Measurements from ENCODE around the gene NR3C1.

The NR3C1 gene

GRCh38 chr5:143403593-143404415 is at the start of gene NR3C1:
TSS of gene NR3C1 (minus strand) at chr5:143403686. CDS start at chr5:143400839, 2,847 bp downstream.
- DNase-seq, result peak in 55 of 56 donors; percentile 13 to 94 (median 81)

GRCh38 chr5:143449772-143450171 is 46.3 kb upstream of the NR3C1 start:
- no peak for DNase-seq

- no peak for DNase-seq
Observed at GRCh38 chr5:143448518-143448917, 45.0 kb upstream of the NR3C1 start.

GRCh38 chr5:143447983-143448382 is 44.5 kb upstream of the NR3C1 start:
- no peak for DNase-seq

GRCh38 chr5:143446535-143447226 is 43.2 kb upstream of the NR3C1 start:
- DNase-seq, result no peak

- DNase-seq, result no peak
Observed at GRCh38 chr5:143445776-143446175, 42.3 kb upstream of the NR3C1 start.

GRCh38 chr5:143443330-143443729 is 39.8 kb upstream of the NR3C1 start:
- no peak for DNase-seq

GRCh38 chr5:143442385-143442784 is 38.9 kb upstream of the NR3C1 start:
- DNase-seq, result no peak

GRCh38 chr5:143440448-143441115 is 37.1 kb upstream of the NR3C1 start:
- no peak for DNase-seq

- DNase-seq, result no peak
Observed at GRCh38 chr5:143437666-143438273, 34.3 kb upstream of the NR3C1 start.

GRCh38 chr5:143436871-143437270 is 33.4 kb upstream of the NR3C1 start:
- no peak for DNase-seq

GRCh38 chr5:143435210-143435657 is 31.7 kb upstream of the NR3C1 start:
- peak in 12 of 56 donors; percentile 1 to 59 (median 10) for DNase-seq

- no peak for DNase-seq
Observed at GRCh38 chr5:143434261-143435209, 31.0 kb upstream of the NR3C1 start.

GRCh38 chr5:143433670-143434069 is 30.2 kb upstream of the NR3C1 start:
- no peak for DNase-seq

- DNase-seq, result no peak
Observed at GRCh38 chr5:143432658-143433239, 29.3 kb upstream of the NR3C1 start.

GRCh38 chr5:143431789-143432188 is 28.3 kb upstream of the NR3C1 start:
- DNase-seq, result peak in 1 of 56 donors; percentile 2

GRCh38 chr5:143428738-143429420 is 25.4 kb upstream of the NR3C1 start:
- no peak for DNase-seq

GRCh38 chr5:143428155-143428554 is 24.7 kb upstream of the NR3C1 start:
- DNase-seq, result no peak

- DNase-seq, result no peak
Observed at GRCh38 chr5:143427122-143427735, 23.7 kb upstream of the NR3C1 start.

Data from amygdala (tissue), 56 donors.